ENCODE results near the gene KIF27. TPM values are rescaled to one million over a fixed set of nuclear protein-coding genes. Genes with fewer than 3 reads are reported as not detected.
"Not testable (repeated sequence)": the region's sequence is repeated elsewhere in the genome, so short reads cannot be mapped to it uniquely, and the experiment has no call there.

Gene KIF27
- total RNA-seq, 4 donors from 2014 or later = 7.5 to 11.1 (median 9.9) TPM

DNA sequence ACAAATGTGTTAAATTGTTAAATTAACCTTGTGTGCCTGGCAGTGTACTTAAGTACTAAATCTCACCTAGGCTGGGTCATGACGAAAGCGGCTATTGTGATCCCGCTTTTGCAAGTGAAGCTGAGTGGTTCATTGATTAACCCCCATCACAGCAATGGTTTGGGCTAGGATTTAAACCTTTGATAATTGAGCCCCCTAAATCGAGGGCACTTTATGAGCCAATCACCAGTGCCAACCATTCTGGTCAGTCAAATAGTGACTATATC lies 35.9 kb upstream of the KIF27 start:
- TF ChIP-seq, protein P1, sequence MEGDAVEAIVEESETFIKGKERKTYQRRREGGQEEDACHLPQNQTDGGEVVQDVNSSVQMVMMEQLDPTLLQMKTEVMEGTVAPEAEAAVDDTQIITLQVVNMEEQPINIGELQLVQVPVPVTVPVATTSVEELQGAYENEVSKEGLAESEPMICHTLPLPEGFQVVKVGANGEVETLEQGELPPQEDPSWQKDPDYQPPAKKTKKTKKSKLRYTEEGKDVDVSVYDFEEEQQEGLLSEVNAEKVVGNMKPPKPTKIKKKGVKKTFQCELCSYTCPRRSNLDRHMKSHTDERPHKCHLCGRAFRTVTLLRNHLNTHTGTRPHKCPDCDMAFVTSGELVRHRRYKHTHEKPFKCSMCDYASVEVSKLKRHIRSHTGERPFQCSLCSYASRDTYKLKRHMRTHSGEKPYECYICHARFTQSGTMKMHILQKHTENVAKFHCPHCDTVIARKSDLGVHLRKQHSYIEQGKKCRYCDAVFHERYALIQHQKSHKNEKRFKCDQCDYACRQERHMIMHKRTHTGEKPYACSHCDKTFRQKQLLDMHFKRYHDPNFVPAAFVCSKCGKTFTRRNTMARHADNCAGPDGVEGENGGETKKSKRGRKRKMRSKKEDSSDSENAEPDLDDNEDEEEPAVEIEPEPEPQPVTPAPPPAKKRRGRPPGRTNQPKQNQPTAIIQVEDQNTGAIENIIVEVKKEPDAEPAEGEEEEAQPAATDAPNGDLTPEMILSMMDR (IDR thresholded peaks at IDR 0.05) = no peak
- TF ChIP-seq EP300 (IDR thresholded peaks at IDR 0.05) = no peak
- TF ChIP-seq POLR2A (IDR thresholded peaks at IDR 0.05) = no peak
- H3K27me3 ChIP-seq = no peaks in the 10 kb centered on the region
- 49 to 57% methylated on average over 4 of the region's 4 CpGs for WGBS, 2 donors

DNA sequence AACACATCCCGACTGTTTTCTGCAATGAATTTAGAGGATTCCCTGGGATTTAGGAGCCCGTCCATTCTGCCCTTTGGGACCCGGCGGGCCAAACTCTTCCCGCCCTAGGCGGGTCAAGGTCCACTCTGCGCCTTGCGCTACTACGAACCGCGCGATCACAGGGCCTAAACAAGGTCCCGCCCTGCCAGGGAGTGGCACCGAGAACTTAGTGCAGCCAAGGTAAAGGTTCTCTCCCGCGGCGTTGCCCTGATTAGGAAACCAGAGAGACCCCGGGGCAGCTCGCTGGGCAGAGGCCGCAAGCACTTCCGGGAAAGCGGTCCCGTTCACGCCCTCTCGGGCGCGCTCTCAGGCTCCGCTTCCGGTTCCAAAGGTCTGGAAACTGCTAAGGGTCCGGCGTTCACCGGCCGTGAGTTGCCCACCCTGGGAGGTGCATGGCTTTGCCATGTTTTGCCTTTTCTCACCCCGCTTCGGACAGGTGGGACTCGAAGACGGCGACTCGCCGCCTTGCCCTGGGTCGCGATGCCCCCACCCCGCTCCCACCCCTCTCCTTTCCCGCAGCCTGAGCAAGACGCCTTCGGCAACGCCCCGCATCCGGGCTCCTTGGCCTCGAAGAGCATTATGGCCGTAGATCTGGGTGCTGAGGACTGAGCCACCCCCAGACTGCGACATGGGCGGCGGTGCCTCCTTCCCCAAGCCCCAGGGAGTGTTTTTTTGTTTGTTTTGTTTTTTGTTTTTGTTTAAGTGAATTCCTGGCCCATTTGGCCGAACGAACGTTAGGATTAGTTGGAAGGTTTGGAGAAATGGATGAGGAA lies 35.4 kb upstream of the KIF27 start:
- no peaks in the 10 kb centered on the region for H3K27me3 ChIP-seq
- H3K9me3 ChIP-seq = no peaks in the 10 kb centered on the region
- peaks cover 0 to 18% (median 11%) of the 10 kb centered on the region in 4 donors for H3K4me1 ChIP-seq
- peak in 1 of 2 donors; percentile 67 for TF ChIP-seq EP300 (IDR thresholded peaks at IDR 0.05)
- TF ChIP-seq, protein P1 (IDR thresholded peaks at IDR 0.05) = no peak
- H3K4me3 ChIP-seq = peak overlapping the region; percentile 67 to 84 (median 73)
- WGBS, 2 donors = 1 to 5% methylated on average over 40 to 51 of the region's 57 CpGs
- peaks cover 0 to 28% (median 0%) of the 10 kb centered on the region in 3 donors for H3K36me3 ChIP-seq
- peak overlapping the region; percentile 70 to 93 (median 90) for H3K27ac ChIP-seq
- peak; percentile 51 to 57 for DNase-seq (ENCODE audit: low spot score in 2 of 2)

More for the DNA sequence above, 35.9 kb upstream of the KIF27 start:
- no peak for DNase-seq (ENCODE audit: low spot score in 2 of 2)
- Histone ChIP-seq H3K9me3 (no peaks in the 10 kb centered on the region), H3K27ac (peak overlapping the region; percentile 70 to 93 (median 90)), H3K4me1 (peaks cover 0 to 18% (median 11%) of the 10 kb centered on the region in 4 donors), H3K36me3 (peaks cover 0 to 23% (median 0%) of the 10 kb centered on the region in 3 donors), H3K4me3 (peak overlapping the region; percentile 67 to 84 (median 73))

DNA sequence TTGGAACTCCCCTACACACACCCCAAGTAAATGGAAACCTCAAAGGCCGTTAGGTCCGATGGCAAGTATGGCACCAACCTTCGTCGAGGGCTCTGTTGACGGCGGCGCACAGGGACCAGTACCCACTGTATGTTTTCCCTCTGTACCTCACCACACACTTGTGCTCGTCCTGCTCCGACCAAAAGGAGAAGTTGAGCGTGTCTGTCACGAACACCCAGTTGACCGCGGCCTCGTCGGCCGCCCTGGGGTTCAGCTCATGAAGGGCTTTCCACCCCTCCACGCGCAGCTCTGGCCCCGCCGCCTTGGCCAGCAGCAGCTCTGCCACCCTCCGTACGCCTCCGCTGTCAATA lies 34.8 kb upstream of the KIF27 start:
- Histone ChIP-seq H3K36me3 (peaks cover 0 to 34% (median 0%) of the 10 kb centered on the region in 3 donors), H3K4me3 (peak overlapping the region; percentile 67 to 84 (median 73)), H3K27me3 (no peaks in the 10 kb centered on the region), H3K9me3 (no peaks in the 10 kb centered on the region), H3K27ac (peak overlapping the region; percentile 70 to 93 (median 90)), H3K4me1 (peaks cover 0 to 18% (median 11%) of the 10 kb centered on the region in 4 donors)
- no peak for TF ChIP-seq POLR2A (IDR thresholded peaks at IDR 0.05)
- TF ChIP-seq, protein P1 (IDR thresholded peaks at IDR 0.05) = no peak
- TF ChIP-seq EP300 (IDR thresholded peaks at IDR 0.05) = no peak
- WGBS, 2 donors = 11 to 14% methylated on average over 20 to 23 of the region's 23 CpGs
- peak in 1 of 2 donors; percentile 23 for DNase-seq (ENCODE audit: low spot score in 2 of 2)

DNA sequence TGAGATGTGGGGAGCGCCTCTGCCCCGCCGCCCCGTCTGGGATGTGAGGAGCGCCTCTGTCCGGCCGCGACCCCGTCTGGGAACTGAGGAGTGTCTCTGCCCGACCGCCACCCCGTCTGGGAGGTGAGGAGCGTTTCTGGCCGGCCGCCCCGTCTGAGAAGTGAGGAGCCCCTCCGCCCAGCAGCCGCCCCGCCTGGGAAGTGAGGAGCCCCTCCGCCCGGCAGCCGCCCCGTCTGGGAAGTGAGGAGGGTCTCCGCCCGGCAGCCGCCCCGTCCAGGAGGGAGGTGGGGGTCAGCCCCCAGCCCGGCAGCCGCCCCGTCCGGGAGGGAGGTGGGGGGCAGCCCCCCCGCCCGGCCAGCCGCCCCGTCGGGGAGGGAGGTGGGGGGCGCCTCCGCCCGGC lies 26.9 kb upstream of the KIF27 start:
- not testable (repeated sequence) for H3K9me3 ChIP-seq; DNase-seq (ENCODE audit: low spot score in 2 of 2); H3K27me3 ChIP-seq; H3K4me1 ChIP-seq; H3K4me3 ChIP-seq; H3K27ac ChIP-seq
- 94 to 97% methylated on average over 14 to 23 of the region's 39 CpGs for WGBS, 2 donors
- peaks cover 0 to 82% (median under 1%) of the 10 kb centered on the region in 3 donors for H3K36me3 ChIP-seq

- Histone ChIP-seq H3K4me1 (no peaks in the 10 kb centered on the region), H3K27me3 (no peaks in the 10 kb centered on the region), H3K4me3 (no peak overlapping the region), H3K36me3 (peaks cover 0 to 74% (median 10%) of the 10 kb centered on the region in 3 donors), H3K9me3 (no peaks in the 10 kb centered on the region), H3K27ac (no peak overlapping the region)
- TF ChIP-seq EP300 (IDR thresholded peaks at IDR 0.05) = no peak
- TF ChIP-seq POLR2A (IDR thresholded peaks at IDR 0.05) = no peak
- TF ChIP-seq, protein P1 (IDR thresholded peaks at IDR 0.05) = no peak
- 86 to 91% methylated on average over 5 of the region's 5 CpGs for WGBS, 2 donors
- DNase-seq (ENCODE audit: low spot score in 2 of 2) = no peak
These were observed 19.5 kb upstream of the KIF27 start for GRCh38 chr9:83940590-83941303.

All from tibial nerve (tissue), 4 donors.